ENCODE measurements around the gene KRT14. TPM values are rescaled to one million over a fixed set of nuclear protein-coding genes. Genes with fewer than 3 reads are reported as not detected.
"Not testable (repeated sequence)": the region's sequence is repeated elsewhere in the genome, so short reads cannot be mapped to it uniquely, and the experiment has no call there.

Gene KRT14
- total RNA-seq, 4 donors from 2014 or later: 0.52 to 0.90 TPM; not detected in 2

DNA sequence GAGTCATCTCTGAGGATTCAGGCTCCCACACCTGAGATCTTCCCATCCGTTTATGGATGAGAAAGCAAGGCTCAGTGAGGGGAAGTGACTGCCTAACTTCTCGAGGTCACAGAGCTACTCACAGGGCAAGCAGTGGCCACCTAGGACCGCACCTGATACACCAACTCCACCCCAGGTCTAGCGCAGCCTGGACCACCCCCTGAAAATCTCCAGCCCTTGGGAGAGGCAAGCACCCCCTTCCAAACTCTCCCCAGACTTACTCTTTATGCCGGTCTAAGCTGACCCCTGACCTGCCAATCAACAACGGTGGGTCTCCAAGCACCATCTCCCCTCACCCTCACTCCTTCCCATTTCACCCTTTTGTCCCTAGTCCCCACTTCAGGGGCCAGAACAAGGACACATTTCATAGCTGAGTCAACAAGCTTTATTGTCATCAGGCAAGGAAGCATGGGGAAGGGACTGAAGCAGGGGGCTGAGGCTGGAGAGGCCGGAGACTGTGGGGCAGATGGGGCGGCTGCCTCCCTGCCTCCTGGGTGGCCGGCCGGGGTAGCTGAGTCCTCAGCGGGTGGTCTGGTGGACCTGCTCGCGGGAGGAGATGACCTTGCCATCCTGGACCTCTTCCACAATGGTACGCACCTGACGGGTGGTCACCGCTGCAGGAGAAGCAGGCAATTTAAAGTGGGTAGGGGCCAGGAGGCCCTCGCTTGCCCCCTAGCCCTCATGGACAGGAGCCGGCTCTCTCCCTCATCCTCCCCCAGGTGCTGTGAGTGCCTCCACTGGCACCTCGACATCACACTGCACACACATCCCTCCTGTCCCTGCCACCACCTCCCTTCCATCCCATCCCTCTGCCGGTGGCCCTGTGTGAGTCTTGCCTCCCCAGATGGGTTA, 32.6 kb upstream of the KRT14 start:
- no peaks in the 10 kb centered on the region for H3K27me3 ChIP-seq
- TF ChIP-seq, protein P1, sequence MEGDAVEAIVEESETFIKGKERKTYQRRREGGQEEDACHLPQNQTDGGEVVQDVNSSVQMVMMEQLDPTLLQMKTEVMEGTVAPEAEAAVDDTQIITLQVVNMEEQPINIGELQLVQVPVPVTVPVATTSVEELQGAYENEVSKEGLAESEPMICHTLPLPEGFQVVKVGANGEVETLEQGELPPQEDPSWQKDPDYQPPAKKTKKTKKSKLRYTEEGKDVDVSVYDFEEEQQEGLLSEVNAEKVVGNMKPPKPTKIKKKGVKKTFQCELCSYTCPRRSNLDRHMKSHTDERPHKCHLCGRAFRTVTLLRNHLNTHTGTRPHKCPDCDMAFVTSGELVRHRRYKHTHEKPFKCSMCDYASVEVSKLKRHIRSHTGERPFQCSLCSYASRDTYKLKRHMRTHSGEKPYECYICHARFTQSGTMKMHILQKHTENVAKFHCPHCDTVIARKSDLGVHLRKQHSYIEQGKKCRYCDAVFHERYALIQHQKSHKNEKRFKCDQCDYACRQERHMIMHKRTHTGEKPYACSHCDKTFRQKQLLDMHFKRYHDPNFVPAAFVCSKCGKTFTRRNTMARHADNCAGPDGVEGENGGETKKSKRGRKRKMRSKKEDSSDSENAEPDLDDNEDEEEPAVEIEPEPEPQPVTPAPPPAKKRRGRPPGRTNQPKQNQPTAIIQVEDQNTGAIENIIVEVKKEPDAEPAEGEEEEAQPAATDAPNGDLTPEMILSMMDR (IDR thresholded peaks at IDR 0.05): no peak
- TF ChIP-seq POLR2A (IDR thresholded peaks at IDR 0.05): no peak
- H3K36me3 ChIP-seq: no peaks in the 10 kb centered on the region
- intact Hi-C loops (cut with DNase I; ENCODE audit: low total_unique reads): no loop called here
- H3K4me1 ChIP-seq: no peaks in the 10 kb centered on the region
- DNase-seq: no peak
- H3K9me3 ChIP-seq: no peaks in the 10 kb centered on the region
- no peak overlapping the region for H3K27ac ChIP-seq
- H3K4me3 ChIP-seq: no peak overlapping the region

DNA sequence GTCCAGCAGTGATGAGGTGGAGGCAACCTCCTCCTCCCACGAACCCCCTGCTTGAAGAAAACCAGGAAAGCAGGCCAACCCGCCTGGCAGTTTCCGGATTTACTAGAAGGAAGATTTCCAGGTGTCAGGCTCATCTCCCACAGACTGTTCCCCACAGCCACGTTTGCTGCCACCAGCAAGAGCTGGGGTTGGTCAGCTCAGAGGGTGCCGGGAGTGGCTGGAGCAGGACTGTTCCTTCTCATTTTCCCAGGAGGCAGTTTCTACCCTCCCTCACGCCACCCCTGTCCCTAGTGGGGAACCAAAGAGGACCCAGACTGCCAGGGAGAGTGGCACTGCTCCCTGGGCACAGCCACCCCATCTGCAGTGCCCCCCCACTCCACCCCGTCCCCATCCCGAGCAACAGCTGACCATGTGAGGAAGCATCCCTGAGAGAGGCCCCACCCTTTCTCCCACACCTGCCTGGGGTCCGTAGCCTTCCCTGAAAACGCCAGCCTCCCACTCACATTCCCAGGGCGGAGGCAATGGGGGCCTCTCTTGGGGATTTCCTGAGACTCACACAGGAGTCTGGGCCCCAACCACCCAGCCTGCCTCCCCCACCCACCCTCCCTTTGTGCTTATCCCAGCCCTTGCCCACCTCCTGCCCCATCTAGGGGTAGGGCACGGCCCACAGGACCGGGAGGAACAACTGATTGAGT, 31.8 kb upstream of the KRT14 start:
- no peak for DNase-seq
- Histone ChIP-seq H3K27ac (no peak overlapping the region), H3K4me3 (no peak overlapping the region), H3K27me3 (no peaks in the 10 kb centered on the region), H3K9me3 (no peaks in the 10 kb centered on the region), H3K4me1 (no peaks in the 10 kb centered on the region), H3K36me3 (no peaks in the 10 kb centered on the region)
- intact Hi-C loops (cut with DNase I; ENCODE audit: low total_unique reads): no loop called here
- TF ChIP-seq, protein P1 (IDR thresholded peaks at IDR 0.05): no peak
- no peak for TF ChIP-seq POLR2A (IDR thresholded peaks at IDR 0.05)

DNA sequence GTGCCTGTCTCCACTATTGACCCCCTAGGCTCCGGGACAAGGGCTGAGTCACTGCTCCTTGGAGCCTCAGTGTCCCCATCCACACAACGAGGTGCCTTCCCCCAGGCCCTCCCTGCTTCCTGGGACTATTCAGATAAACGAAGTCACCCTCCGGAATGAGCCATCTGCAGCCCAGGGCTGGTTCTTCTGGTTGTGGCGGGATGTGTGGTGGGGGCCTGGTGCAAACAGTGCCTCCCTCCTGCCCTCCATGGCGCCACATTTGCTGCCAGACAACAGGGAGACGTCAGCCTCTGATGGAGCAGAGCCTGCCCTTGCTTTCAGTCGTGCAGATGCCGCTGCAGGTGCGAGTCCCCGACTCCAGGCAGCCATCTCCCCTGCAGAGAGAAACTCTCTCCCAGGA, 31.0 kb upstream of the KRT14 start:
- Histone ChIP-seq H3K9me3 (no peaks in the 10 kb centered on the region), H3K4me3 (no peak overlapping the region), H3K27ac (no peak overlapping the region), H3K27me3 (no peaks in the 10 kb centered on the region), H3K36me3 (no peaks in the 10 kb centered on the region), H3K4me1 (no peaks in the 10 kb centered on the region)
- DNase-seq: no peak
- TF ChIP-seq, protein P1 (IDR thresholded peaks at IDR 0.05): no peak
- TF ChIP-seq POLR2A (IDR thresholded peaks at IDR 0.05): no peak
- intact Hi-C loops (cut with DNase I; ENCODE audit: low total_unique reads): no loop called here

DNA sequence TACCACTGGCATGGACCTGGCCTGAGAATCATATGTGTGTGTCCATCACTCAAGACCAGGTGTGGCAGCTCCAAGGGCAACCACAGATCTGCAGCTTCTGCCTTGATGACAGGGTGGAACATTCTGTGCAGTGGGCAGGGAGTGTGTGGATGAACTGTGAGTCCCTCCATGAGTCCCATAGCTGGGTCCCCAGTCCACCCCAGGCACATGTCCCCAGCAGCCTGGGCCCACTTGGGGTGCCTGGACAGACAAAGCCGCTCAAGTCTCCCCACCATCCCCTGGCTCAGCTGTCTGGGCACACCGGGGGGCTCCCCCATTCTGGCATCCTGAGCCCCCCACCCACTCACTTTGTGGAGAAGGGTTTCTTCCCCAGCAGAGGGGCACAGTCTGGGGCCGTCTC, 30.4 kb upstream of the KRT14 start:
- H3K27ac ChIP-seq: no peak overlapping the region
- no peaks in the 10 kb centered on the region for H3K9me3 ChIP-seq
- DNase-seq: no peak
- H3K36me3 ChIP-seq: no peaks in the 10 kb centered on the region
- TF ChIP-seq POLR2A (IDR thresholded peaks at IDR 0.05): no peak
- no peaks in the 10 kb centered on the region for H3K27me3 ChIP-seq
- no peaks in the 10 kb centered on the region for H3K4me1 ChIP-seq
- intact Hi-C loops (cut with DNase I; ENCODE audit: low total_unique reads): no loop called here
- H3K4me3 ChIP-seq: no peak overlapping the region

DNA sequence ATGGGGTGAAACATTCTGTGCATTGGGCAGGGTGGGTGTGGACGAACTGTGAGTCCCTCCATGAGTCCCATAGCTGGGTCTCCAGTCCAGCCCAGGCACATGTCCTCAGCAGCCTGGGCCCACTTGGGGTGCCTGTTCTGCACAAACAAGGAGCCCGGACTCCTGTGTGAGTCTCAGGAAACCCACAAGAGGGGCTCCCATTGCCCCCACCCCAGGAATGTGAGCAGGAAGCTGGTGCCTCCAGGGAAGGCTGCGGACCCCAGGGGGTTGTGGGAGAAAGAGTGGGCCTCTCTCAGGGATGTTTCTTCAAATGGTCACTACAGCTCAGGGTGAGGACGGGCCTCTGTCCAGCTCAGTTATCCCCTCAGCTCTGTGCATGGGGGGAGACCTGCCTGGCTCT, 29.8 kb upstream of the KRT14 start:
- H3K9me3 ChIP-seq; DNase-seq; intact Hi-C loops (cut with DNase I; ENCODE audit: low total_unique reads); H3K27me3 ChIP-seq; H3K27ac ChIP-seq; H3K4me1 ChIP-seq; H3K36me3 ChIP-seq; H3K4me3 ChIP-seq: not testable (repeated sequence)

DNA sequence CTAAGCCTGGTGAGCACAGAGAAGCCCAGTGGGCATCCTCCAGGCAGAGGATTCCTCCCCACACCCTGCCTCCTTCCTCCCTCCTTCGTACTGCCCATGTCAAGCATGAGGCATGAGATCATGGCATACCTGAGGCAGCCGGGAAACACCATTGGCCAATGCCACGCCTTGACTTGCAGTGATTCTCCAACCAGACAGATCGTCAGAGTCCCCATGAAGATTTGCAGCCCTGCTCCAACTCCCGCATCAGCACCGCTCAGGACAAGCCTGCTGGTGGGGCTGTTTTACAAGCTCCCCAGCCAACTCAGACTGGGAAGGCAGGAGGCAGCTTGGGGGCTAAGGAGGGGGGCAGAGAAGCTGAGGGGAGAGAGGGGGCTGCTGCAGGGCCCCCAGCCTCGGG, 28.8 kb upstream of the KRT14 start:
- no peak for TF ChIP-seq POLR2A (IDR thresholded peaks at IDR 0.05)
- TF ChIP-seq, protein P1 (IDR thresholded peaks at IDR 0.05): no peak
- intact Hi-C loops (cut with DNase I; ENCODE audit: low total_unique reads): no loop called here
- H3K27me3 ChIP-seq: no peaks in the 10 kb centered on the region
- H3K27ac ChIP-seq: no peak overlapping the region
- H3K9me3 ChIP-seq: no peaks in the 10 kb centered on the region
- no peak for DNase-seq
- H3K4me1 ChIP-seq: no peaks in the 10 kb centered on the region
- no peak overlapping the region for H3K4me3 ChIP-seq
- no peaks in the 10 kb centered on the region for H3K36me3 ChIP-seq

DNA sequence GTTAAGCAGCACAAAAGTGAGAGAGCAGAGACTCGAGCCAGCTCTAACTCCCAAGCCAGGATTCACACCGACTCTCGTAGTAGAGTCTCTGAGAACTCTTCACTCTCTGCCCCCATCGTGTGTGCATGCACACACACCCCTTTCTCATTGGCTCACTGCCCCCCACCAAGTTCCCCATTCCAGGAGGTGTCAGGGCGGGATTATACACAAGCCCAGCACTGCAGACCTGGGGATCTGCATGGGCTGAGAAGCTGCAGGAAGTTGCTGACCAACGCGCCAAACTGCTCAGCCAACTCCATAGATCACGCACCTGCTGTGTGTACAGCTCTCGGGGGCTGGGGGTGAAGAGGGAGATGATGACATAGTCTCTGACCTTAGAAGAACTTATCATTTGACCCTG, 28.1 kb upstream of the KRT14 start:
- H3K9me3 ChIP-seq; H3K4me3 ChIP-seq; H3K27ac ChIP-seq; intact Hi-C loops (cut with DNase I; ENCODE audit: low total_unique reads); DNase-seq; H3K27me3 ChIP-seq; H3K36me3 ChIP-seq; H3K4me1 ChIP-seq: not testable (repeated sequence)
